Activated CD4-positive, alpha-beta T cell treated with anti-CD3 and anti-CD28 coated beads for 4 hours (primary cell): Measurements from ENCODE around the gene SHLD2.
"Not testable (repeated sequence)": the region's sequence is repeated elsewhere in the genome, so short reads cannot be mapped to it uniquely, and the experiment has no call there.

Source experiments
- DNase-seq, 2 donors: peaks; one replicate each; pipeline ENCODE4 v3.0.0-alpha.2; 2020

SHLD2 gene

GRCh38 chr10:87143109-87143418, 48.1 kb downstream of the SHLD2 start:
- DNase-seq = not testable (repeated sequence)

GRCh38 chr10:87145598-87145997, 50.6 kb downstream of the SHLD2 start:
- DNase-seq = not testable (repeated sequence)

- DNase-seq = not testable (repeated sequence)
Measured at GRCh38 chr10:87149020-87149609, 54.1 kb downstream of the SHLD2 start.

GRCh38 chr10:87151516-87151915, 56.5 kb downstream of the SHLD2 start:
- not testable (repeated sequence) for DNase-seq

GRCh38 chr10:87156841-87157240, 61.8 kb downstream of the SHLD2 start:
- not testable (repeated sequence) for DNase-seq

GRCh38 chr10:87157821-87158220, 62.8 kb downstream of the SHLD2 start:
- DNase-seq = not testable (repeated sequence)

- DNase-seq = not testable (repeated sequence)
Measured at GRCh38 chr10:87162703-87163293, 67.8 kb downstream of the SHLD2 start.

- not testable (repeated sequence) for DNase-seq
Measured at GRCh38 chr10:87163414-87163813, 68.4 kb downstream of the SHLD2 start.

- DNase-seq = not testable (repeated sequence)
Measured at GRCh38 chr10:87169857-87170256, 74.9 kb downstream of the SHLD2 start.

GRCh38 chr10:87170705-87171104, 75.7 kb downstream of the SHLD2 start:
- not testable (repeated sequence) for DNase-seq

GRCh38 chr10:87171670-87172069, 76.7 kb downstream of the SHLD2 start:
- not testable (repeated sequence) for DNase-seq

- not testable (repeated sequence) for DNase-seq
Measured at GRCh38 chr10:87172178-87172577, 77.2 kb downstream of the SHLD2 start.

- DNase-seq = not testable (repeated sequence)
Measured at GRCh38 chr10:87177587-87177986, 82.6 kb downstream of the SHLD2 start.

- not testable (repeated sequence) for DNase-seq
Measured at GRCh38 chr10:87184421-87184820, 89.4 kb downstream of the SHLD2 start.

GRCh38 chr10:87186016-87186415, 91.0 kb downstream of the SHLD2 start:
- not testable (repeated sequence) for DNase-seq

GRCh38 chr10:87187573-87187972, 92.6 kb downstream of the SHLD2 start:
- DNase-seq = not testable (repeated sequence)

- DNase-seq = not testable (repeated sequence)
Measured at GRCh38 chr10:87191841-87192240, 96.8 kb downstream of the SHLD2 start.

GRCh38 chr10:87200924-87201323, 105.9 kb downstream of the SHLD2 start:
- peak; percentile 4 to 24 for DNase-seq

GRCh38 chr10:87204801-87205200, 109.8 kb downstream of the SHLD2 start:
- not testable (repeated sequence) for DNase-seq

- DNase-seq = not testable (repeated sequence)
Measured at GRCh38 chr10:87206922-87207321, 111.9 kb downstream of the SHLD2 start.

- not testable (repeated sequence) for DNase-seq
Measured at GRCh38 chr10:87210309-87210708, 115.3 kb downstream of the SHLD2 start.

GRCh38 chr10:87211848-87212247, 116.8 kb downstream of the SHLD2 start:
- DNase-seq = not testable (repeated sequence)

- DNase-seq = not testable (repeated sequence)
Measured at GRCh38 chr10:87213150-87213765, 118.3 kb downstream of the SHLD2 start.

- not testable (repeated sequence) for DNase-seq
Measured at GRCh38 chr10:87213806-87214205, 118.8 kb downstream of the SHLD2 start.
